SIG-M5 treated with dmso at 0.1 percent for 504 hours (cell line): Measurements from ENCODE around the gene CPSF7.
A peak's percentile ranks its signal among the peaks of the same experiment; 100 is the strongest.
"Not testable (repeated sequence)": the region's sequence is repeated elsewhere in the genome, so short reads cannot be mapped to it uniquely, and the experiment has no call there.

Experiments used
- DNase-seq: peaks from one replicate; lab custom pipeline; 2025; ENCODE audit not compliant: unreplicated experiment; lab: John Stamatoyannopoulos, UW

Gene CPSF7

GRCh38 chr11:61439615-61440014, 9.8 kb upstream of the CPSF7 start:
- no peak for DNase-seq

GRCh38 chr11:61437496-61437895, 7.7 kb upstream of the CPSF7 start:
- DNase-seq, result no peak

DNA sequence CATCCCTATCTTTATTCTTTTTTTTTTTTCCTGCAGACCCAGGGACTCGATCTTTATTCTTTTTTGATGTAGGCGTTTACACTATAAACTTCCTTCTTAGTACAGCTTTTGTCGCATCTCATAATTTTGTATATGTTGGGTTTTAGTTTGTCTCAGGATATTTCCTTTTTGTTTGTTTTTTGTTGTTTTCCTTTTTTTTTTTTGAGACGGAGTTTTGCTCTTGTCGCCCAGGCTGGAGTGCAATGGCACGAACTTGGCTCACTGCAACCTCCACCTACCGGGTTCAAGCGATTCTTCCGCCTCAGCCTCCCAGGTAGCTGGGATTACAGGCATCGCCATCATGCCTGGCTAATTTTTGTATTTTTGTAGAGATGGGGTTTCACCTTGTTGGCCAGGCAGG, 1.1 kb upstream of the CPSF7 start:
- not testable (repeated sequence) for DNase-seq

- peak; percentile 39 for DNase-seq
Observed at GRCh38 chr11:61429346-61429690, 457 bp downstream of the CPSF7 start.

DNA sequence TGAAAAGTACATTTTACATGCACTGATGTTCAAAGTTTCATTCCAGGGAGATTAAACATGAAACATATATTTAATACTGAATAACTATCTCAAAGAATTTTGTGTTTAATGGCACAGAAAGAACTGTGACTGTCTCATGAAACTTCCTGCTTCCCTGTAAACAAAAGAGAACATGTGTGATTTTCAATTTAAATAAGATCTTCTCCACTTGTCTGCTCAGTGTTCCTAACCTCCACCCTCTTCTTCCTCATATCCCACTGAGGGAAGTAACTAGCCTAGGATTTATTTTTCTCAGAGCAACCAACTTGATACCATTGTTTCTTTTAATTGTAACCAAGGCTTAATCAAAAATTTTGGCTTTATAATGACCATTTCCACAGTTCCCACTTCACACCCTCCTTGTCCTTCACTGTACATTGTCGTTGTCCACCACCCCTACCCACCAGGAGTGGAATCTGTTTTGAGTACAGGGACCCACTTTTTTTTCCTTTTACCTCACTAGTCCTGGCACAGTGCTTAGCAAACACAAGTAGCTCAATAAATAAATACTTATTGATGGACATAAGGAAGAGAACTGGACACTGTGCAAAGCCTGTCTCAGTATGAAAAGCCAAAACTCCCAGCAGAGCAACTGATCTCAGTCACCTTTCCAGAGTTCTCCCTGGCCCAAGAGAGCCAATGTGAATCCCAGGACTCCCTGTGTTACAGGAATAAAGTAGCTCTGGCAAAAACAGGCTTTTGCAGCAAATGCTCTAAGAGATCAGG, 4.2 kb downstream of the CPSF7 start:
- no peak for DNase-seq

DNA sequence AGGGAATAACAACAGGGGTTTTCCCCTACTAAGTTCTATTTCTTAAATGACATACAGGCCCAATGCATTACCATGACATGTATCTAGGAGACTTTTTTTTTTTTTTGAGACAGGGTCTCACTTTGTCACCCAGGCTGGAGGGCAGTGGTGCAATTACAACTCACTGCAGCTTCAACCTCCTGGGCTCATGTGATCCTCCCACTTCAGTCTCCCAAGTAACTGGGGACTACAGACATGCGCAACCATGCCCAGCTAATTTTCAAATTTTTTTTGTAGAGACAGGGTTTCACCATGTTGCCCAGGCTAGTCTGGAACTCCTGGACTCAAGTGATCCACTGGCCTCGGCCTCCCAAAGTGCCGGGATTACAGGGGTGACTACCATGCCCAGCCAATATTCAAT, 7.5 kb downstream of the CPSF7 start:
- no peak for DNase-seq

- no peak for DNase-seq
Observed at GRCh38 chr11:61418136-61418535, 11.6 kb downstream of the CPSF7 start.

GRCh38 chr11:61417670-61418069, 12.1 kb downstream of the CPSF7 start:
- DNase-seq, result peak; percentile 78

GRCh38 chr11:61416941-61417340, 12.8 kb downstream of the CPSF7 start:
- no peak for DNase-seq

- no peak for DNase-seq
Observed at GRCh38 chr11:61415381-61415780, 14.4 kb downstream of the CPSF7 start.

- DNase-seq, result no peak
Observed at GRCh38 chr11:61414547-61414946, 15.2 kb downstream of the CPSF7 start.

DNA sequence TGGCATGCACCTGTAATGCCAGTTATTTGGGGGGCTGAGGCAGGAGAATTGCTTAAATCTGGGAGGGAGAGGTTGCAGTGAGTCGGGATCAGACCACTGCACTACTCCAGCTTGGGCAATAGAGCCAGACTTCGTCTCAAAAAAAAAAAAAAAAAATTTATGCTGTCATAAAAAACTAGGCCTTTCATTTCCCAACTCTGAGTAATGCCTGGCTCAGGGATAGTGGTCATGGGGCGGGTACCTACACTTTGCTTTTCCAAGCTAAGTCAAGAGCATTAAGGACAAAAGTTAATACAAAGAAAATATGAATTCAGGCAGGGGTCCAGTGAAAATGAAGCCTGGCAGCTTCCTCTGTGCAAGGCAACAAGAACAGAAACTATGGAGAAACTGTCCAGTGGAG, 16.3 kb downstream of the CPSF7 start:
- no peak for DNase-seq

DNA sequence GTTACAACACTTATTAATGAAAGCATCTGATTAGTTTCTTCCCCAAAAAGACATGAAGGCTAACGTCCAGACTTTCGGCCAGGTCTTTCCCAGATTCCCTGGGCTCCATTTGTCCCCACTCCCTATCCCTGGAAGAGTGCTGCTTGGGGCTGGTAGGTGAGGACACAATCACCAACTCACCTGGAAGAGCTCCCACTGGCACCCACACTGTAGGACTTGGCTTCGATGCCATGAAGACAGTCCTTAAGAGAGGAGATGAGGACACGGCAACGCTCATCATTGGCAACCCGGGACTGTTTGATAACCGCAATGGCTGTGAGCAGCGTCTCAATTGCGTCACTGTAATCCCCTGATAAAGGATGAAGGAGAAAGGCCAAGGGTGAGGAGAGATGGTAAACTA, 18.2 kb downstream of the CPSF7 start:
- DNase-seq, result no peak

GRCh38 chr11:61406991-61407728, 22.6 kb downstream of the CPSF7 start:
- no peak for DNase-seq

DNA sequence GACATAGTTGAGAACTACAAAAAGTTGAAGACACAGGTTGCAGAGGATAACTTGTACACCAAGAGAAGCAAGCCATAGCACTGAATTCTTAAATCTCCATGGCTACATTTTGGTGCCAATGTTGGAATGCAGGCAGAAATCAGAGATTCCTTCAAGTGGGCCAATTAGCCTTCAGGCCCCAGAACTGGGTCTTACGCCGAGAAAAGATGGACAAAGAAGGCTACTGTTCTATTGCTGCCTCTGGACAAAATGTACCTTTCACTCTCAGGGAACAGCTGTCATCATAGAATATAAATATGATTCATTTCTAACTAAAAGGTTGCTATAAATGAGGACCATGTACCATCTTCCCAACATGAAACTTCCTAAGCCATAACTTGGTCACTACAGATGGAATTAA, 23.7 kb downstream of the CPSF7 start:
- DNase-seq, result no peak

DNA sequence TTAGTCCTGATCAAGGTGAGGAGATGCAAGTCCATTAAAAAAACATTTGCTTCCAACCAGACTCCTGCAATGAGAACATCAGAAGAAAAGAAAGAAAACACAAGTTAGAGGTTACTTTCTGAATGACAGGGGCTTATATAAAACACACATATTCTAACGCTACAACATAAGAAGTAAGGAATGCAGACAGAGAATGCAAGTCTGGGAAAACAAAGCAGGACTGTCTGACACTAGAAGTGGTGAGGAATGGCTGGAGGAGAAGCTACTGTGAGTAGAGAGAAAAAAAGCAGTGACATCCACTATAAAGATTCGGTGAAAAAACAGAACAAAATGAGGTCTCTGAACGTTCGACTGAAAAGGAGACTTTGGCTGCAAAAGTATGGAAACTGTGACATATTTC, 25.1 kb downstream of the CPSF7 start:
- DNase-seq, result no peak

- DNase-seq, result no peak
Observed at GRCh38 chr11:61404103-61404502, 25.7 kb downstream of the CPSF7 start.

DNA sequence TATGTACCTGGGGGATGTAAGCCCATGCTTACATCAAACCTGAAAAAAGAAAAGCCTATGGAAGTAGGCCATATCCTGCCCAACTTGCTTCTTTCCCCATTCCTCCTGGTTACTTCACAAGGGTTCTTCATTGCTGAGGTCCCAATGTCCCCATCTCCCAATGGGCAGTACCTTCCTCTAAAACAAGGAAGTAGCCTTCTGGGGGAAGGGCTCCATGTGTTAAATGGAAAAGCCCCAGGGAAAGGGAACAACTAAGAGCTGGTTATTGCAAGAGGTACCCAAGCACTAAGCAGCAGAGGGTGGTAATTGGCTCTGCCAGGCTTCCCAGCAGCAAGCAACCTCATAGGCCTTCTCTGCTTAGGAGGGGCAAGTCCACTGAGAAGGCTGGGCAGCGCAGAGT, 26.1 kb downstream of the CPSF7 start:
- no peak for DNase-seq

DNA sequence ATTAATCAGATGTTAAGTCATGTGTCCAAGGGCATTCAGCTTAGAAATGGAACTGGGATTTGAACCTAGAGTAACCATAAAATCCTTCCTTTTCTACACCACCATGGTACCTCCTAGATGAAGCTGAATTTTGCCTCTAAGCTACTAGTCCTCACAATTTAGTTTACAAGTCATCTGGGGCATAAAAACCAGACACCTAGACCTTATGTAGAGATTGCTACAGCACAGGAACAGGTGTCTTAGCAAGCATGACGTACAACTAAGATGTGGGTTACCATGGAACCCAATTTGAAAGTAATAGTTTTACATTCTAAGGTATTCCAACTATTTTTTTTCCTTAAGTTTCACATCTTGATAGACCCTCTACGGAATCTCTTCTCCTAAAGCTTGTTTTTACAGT, 28.2 kb downstream of the CPSF7 start:
- no peak for DNase-seq

- DNase-seq, result no peak
Observed at GRCh38 chr11:61401173-61401572, 28.6 kb downstream of the CPSF7 start.

- DNase-seq, result peak; percentile 25
Observed at GRCh38 chr11:61392981-61393595, 36.7 kb downstream of the CPSF7 start.

- DNase-seq, result peak; percentile 12
Observed at GRCh38 chr11:61390161-61390560, 39.6 kb downstream of the CPSF7 start.
